Left colon (tissue), 2 donors: ENCODE results near the gene FXYD3. TPM values are rescaled to one million over a fixed set of nuclear protein-coding genes. Genes with fewer than 3 reads are reported as not detected.

Source experiments
- ATAC-seq: fragments of 200-7000 bp; cut with Tn5 transposase; one replicate; pipeline ENCODE4 v1.9.1; 2020; ENCODE audit warnings: mild to moderate bottlenecking, moderate library complexity
- DNase-seq, 2 donors: peaks; one replicate each; pipeline ENCODE4 v3.0.0-alpha.2; 2020
- intact Hi-C, 2 donors: fragments of 100-400 bp; cut with DNase I in 1 of 2; cut with micrococcal nuclease in 1 of 2; formaldehyde crosslinking; loops; one replicate each; pipeline versions ENCODE4 v1.11.2 to v1.14.0; 2022; cut with DNase I, micrococcal nuclease
- long read RNA-seq: library from polyadenylated mRNA; unstranded; transcript quantifications from one replicate; pipeline ENCODE4 v2.0.0, GENCODE V29; 2021
- total RNA-seq, 2 donors: library from RNA; stranded (reverse); fragmentation: NEBNext Ultra II Directional; extraction: Animal tissue kit (Norgen Biotek cat#: 25700); gene quantifications; one replicate each; pipeline ENCODE4 v1.2.1, GENCODE V29; 2021
- donor health status: DM: no; HTN: no; CAD: no.
- donor health status: DM: yes; HTN: yes; CAD: no.

The FXYD3 gene
- total RNA-seq = 1,000 to 10,000 TPM; 4,169 to 4,218 TPM
- long read RNA-seq, transcript FXYD3-202 (7 exons, 1,320 nt) = minor isoform, 55 of 1,206 reads
- long read RNA-seq, transcript FXYD3-210 (8 exons, 548 nt) = minor isoform, 23 of 1,206 reads
- long read RNA-seq, transcript FXYD3-208 (9 exons, 1,322 nt) = major isoform, 97 of 1,206 reads
- long read RNA-seq, transcript FXYD3-201 (8 exons, 1,404 nt) = minor isoform, 7 of 1,206 reads
- long read RNA-seq, partial matches to known transcripts = 899 of 1,206 reads
- long read RNA-seq, other reads (novel, unspliced or antisense) = 112 of 1,206 reads

- ATAC-seq (peak; percentile 68), DNase-seq (peak; percentile 80 to 88)
- intact Hi-C loops = no loop called here
Measured at GRCh38 chr19:35115177-35115951, at the start of gene FXYD3. Gene FXYD3, plus strand, starts transcription at chr19:35115823. Its CDS starts 3,554 bp downstream, at chr19:35119377.

- intact Hi-C loops = loop anchor here in 1 of 2 donors (10.0 kb wide), 1 partner anchor 79 kb away; the partner anchor contains the start of gene FXYD7
- ATAC-seq (no peak), DNase-seq (no peak)
Measured at GRCh38 chr19:35066121-35066520, 49.5 kb upstream of the FXYD3 start.

GRCh38 chr19:35066691-35067563, 48.7 kb upstream of the FXYD3 start:
- peak; percentile 80 to 96 for DNase-seq

GRCh38 chr19:35068941-35069634, 46.5 kb upstream of the FXYD3 start:
- ATAC-seq = no peak
- intact Hi-C loops = loop anchor here in 1 of 2 donors (10.0 kb wide), 1 partner anchor 76 kb away; the partner anchor contains the start of gene FXYD7
- DNase-seq = no peak

More at GRCh38 chr19:35066691-35067563, 48.7 kb upstream of the FXYD3 start:
- intact Hi-C loops = loop anchor here in 1 of 2 donors (10.0 kb wide), 1 partner anchor 78 kb away; the partner anchor contains the start of gene FXYD7
- peak; percentile 95 for ATAC-seq

- intact Hi-C loops = loop anchor here in 1 of 2 donors (10.0 kb wide), 1 partner anchor 75 kb away; the partner anchor contains the start of gene FXYD7
- ATAC-seq (no peak), DNase-seq (no peak)
Measured at GRCh38 chr19:35069696-35070095, 45.9 kb upstream of the FXYD3 start.

- DNase-seq (no peak), ATAC-seq (no peak)
- intact Hi-C loops = no loop called here
Measured at GRCh38 chr19:35070471-35070870, 45.2 kb upstream of the FXYD3 start.

- ATAC-seq (no peak), DNase-seq (no peak)
Measured at GRCh38 chr19:35073516-35073915, 42.1 kb upstream of the FXYD3 start.

GRCh38 chr19:35073941-35074340, 41.7 kb upstream of the FXYD3 start:
- ATAC-seq = no peak
- intact Hi-C loops = no loop called here

More at GRCh38 chr19:35073516-35073915, 42.1 kb upstream of the FXYD3 start:
- intact Hi-C loops = no loop called here

GRCh38 chr19:35074426-35075201, 41.0 kb upstream of the FXYD3 start:
- DNase-seq (no peak), ATAC-seq (no peak)
- intact Hi-C loops = no loop called here

More at GRCh38 chr19:35073941-35074340, 41.7 kb upstream of the FXYD3 start:
- DNase-seq = no peak

- no peak for ATAC-seq
- DNase-seq = no peak
- intact Hi-C loops = no loop called here
Measured at GRCh38 chr19:35075202-35076025, 40.2 kb upstream of the FXYD3 start.

- no peak for DNase-seq
- no peak for ATAC-seq
- intact Hi-C loops = no loop called here
Measured at GRCh38 chr19:35076026-35076370, 39.6 kb upstream of the FXYD3 start.

GRCh38 chr19:35076657-35077056, 39.0 kb upstream of the FXYD3 start:
- no peak for ATAC-seq
- intact Hi-C loops = no loop called here
- DNase-seq = no peak

- intact Hi-C loops = no loop called here
- ATAC-seq (no peak), DNase-seq (no peak)
Measured at GRCh38 chr19:35077411-35078223, 38.0 kb upstream of the FXYD3 start.

GRCh38 chr19:35079826-35080225, 35.8 kb upstream of the FXYD3 start:
- DNase-seq = no peak
- no peak for ATAC-seq
- intact Hi-C loops = no loop called here

GRCh38 chr19:35080613-35081170, 34.9 kb upstream of the FXYD3 start:
- ATAC-seq (no peak), DNase-seq (no peak)
- intact Hi-C loops = no loop called here

- intact Hi-C loops = no loop called here
Measured at GRCh38 chr19:35081201-35081600, 34.4 kb upstream of the FXYD3 start.

More at GRCh38 chr19:35081201-35081600, 34.4 kb upstream of the FXYD3 start:
- DNase-seq = no peak
- ATAC-seq = no peak
